OCI-LY1 (cell line): Measurements from ENCODE around the gene ADAMTS17.

Source experiments
- CTCF ChIP-seq: fragments of 200-600 bp; sonication (generic), shearing (Covaris generic); IDR thresholded peaks from 2 replicates; pipeline ENCODE4 v1.5.1; 2017; ENCODE audit warnings: mild to moderate bottlenecking, antibody characterized with exemption, low read length, moderate library complexity, mixed read lengths
- EZH2 ChIP-seq: fragments of 200-600 bp; sonication (generic), shearing (Covaris generic); IDR thresholded peaks from 2 replicates; pipeline ENCODE4 v1.8.0; 2017; ENCODE audit warnings: borderline replicate concordance, mixed run types, mild to moderate bottlenecking, antibody characterized with exemption, low read length, moderate library complexity, mixed read lengths

- TF ChIP-seq CTCF: no peak
- no peak for TF ChIP-seq EZH2
Measured at GRCh38 chr15:100009372-100009771, 332.4 kb downstream of the ADAMTS17 start.
